B cell (primary cell): Measurements from ENCODE around the gene TIMM10. TPM values are rescaled to one million over a fixed set of nuclear protein-coding genes. Genes with fewer than 3 reads are reported as not detected.

ENCODE experiments used
- ATAC-seq: fragments of 200-7000 bp; cut with Tn5 transposase; one replicate; pipeline ENCODE4 v1.10.0; 2021; ENCODE audit warnings: low read depth, mild to moderate bottlenecking, moderate number of reproducible peaks, moderate library complexity
- CTCF ChIA-PET: fragments of 350-600 bp; sonication (Branson Sonifier 250); formaldehyde crosslinking; loops from one replicate; lab custom pipeline; 2021; ENCODE audit warnings: antibody characterized with exemption, inconsistent platforms; lab: Charles Lee
- POLR2A ChIA-PET: fragments of 350-600 bp; sonication (Branson Sonifier 250); formaldehyde crosslinking; loops from one replicate; lab custom pipeline; 2021; ENCODE audit warnings: antibody characterized with exemption; lab: Charles Lee
- DNase-seq: peaks from one replicate; pipeline ENCODE4 v3.0.0; 2013
- H2AFZ ChIP-seq: 2 replicates; pipeline ENCODE4 v1.6.1; 2012; ENCODE audit warnings: mild to moderate bottlenecking, low read depth, low read length; ENCODE audit not compliant: insufficient read depth, poor library complexity, severe bottlenecking
- H3K27ac ChIP-seq, 2 donors: 1 replicate in 1 of 2; 2 replicates in 1 of 2; pipeline ENCODE4 v1.5.1; 2012 to 2013; ENCODE audit warnings: low read length in 2 of 2, mild to moderate bottlenecking in 2 of 2, moderate library complexity in 1 of 2
- H3K27me3 ChIP-seq, 4 experiments: fragments of 200-600 bp in 1 of 4; sonication (generic) in 1 of 4; replicated peaks in 1 of 4; 1 replicate in 2 of 4; 2 replicates in 2 of 4; pipeline versions ENCODE4 v1.6.1 to v1.7.0; 2013 to 2016; ENCODE audit warnings: low read length in 3 of 4, mild to moderate bottlenecking in 2 of 4, mixed read lengths in 1 of 4, moderate library complexity in 1 of 4; ENCODE audit not compliant: insufficient read depth in 4 of 4, control insufficient read depth in 3 of 4; ENCODE audit errors: control extremely low read depth in 1 of 4
- H3K36me3 ChIP-seq, 2 experiments: replicated peaks in 1 of 2; 1 replicate in 1 of 2; 2 replicates in 1 of 2; pipeline versions ENCODE4 v1.6.1 to v1.7.1; 2013; ENCODE audit warnings: low read length in 1 of 2; ENCODE audit not compliant: insufficient read depth in 2 of 2, control insufficient read depth in 1 of 2; ENCODE audit errors: control extremely low read depth in 1 of 2, extremely low read depth in 1 of 2
- H3K4me1 ChIP-seq, 2 donors: fragments of 200-600 bp in 1 of 2; sonication (generic) in 1 of 2; 1 replicate in 1 of 2; 2 replicates in 1 of 2; pipeline versions ENCODE4 v1.5.1 to v1.6.1; 2013 to 2017; ENCODE audit warnings: low read length in 2 of 2; ENCODE audit not compliant: control insufficient read depth in 2 of 2, insufficient read depth in 2 of 2
- H3K4me2 ChIP-seq: replicated peaks from 2 replicates; pipeline ENCODE3; 2012; ENCODE audit warnings: mild to moderate bottlenecking, low read depth, low read length; ENCODE audit not compliant: poor library complexity, severe bottlenecking
- H3K4me3 ChIP-seq, 5 experiments: fragments of 200-600 bp in 1 of 5; sonication (generic) in 1 of 5; 1 replicate in 3 of 5; 2 replicates in 2 of 5; pipeline versions ENCODE4 v1.5.1 to v1.7.0; 2011 to 2016; ENCODE audit warnings: low read length in 4 of 5, mild to moderate bottlenecking in 4 of 5, low read depth in 2 of 5, control low read depth in 1 of 5, moderate library complexity in 1 of 5; ENCODE audit not compliant: insufficient read depth in 1 of 5; ENCODE audit errors: control extremely low read depth in 1 of 5, extremely low read depth in 1 of 5
- H3K79me2 ChIP-seq: fragments of 200-600 bp; sonication (generic); one replicate; pipeline ENCODE4 v1.6.0; 2016; ENCODE audit warnings: low read length; ENCODE audit not compliant: control insufficient read depth, insufficient read depth
- H3K9ac ChIP-seq: fragments of 200-600 bp; sonication (generic); 2 replicates; pipeline ENCODE4 v1.6.1; 2017; ENCODE audit warnings: mild to moderate bottlenecking, low read length, moderate library complexity
- H3K9me3 ChIP-seq, 3 donors: one replicate each; pipeline versions ENCODE4 v1.6.1 to v1.7.1; 2013; ENCODE audit warnings: low read length in 2 of 3; ENCODE audit not compliant: control insufficient read depth in 2 of 3, insufficient read depth in 1 of 3; ENCODE audit errors: control extremely low read depth in 1 of 3
- H4K20me1 ChIP-seq: 2 replicates; pipeline ENCODE4 v1.6.0; 2012; ENCODE audit warnings: mild to moderate bottlenecking, low read length; ENCODE audit not compliant: insufficient read depth, control insufficient read depth, poor library complexity, severe bottlenecking
- H3K27ac Mint-ChIP-seq: one replicate; pipeline ENCODE4 v1.8.0; 2021; ENCODE audit warnings: mixed read lengths
- H3K27me3 Mint-ChIP-seq: one replicate; pipeline ENCODE4 v1.8.0; 2021; ENCODE audit warnings: mixed read lengths
- H3K4me1 Mint-ChIP-seq: one replicate; pipeline ENCODE4 v1.8.0; 2021; ENCODE audit warnings: mixed read lengths
- H3K4me3 Mint-ChIP-seq: one replicate; pipeline ENCODE4 v1.8.0; 2021; ENCODE audit warnings: mixed read lengths
- H3K9me3 Mint-ChIP-seq: one replicate; pipeline ENCODE4 v1.8.0; 2022; ENCODE audit warnings: mixed read lengths; ENCODE audit not compliant: insufficient read depth
- EZH2 ChIP-seq: IDR thresholded peaks from 2 replicates; pipeline ENCODE4 v1.6.1; 2012; ENCODE audit warnings: borderline replicate concordance, low read depth, mild to moderate bottlenecking, moderate library complexity, low read length; ENCODE audit not compliant: insufficient read depth, poor library complexity, severe bottlenecking
- WGBS: methylation state at CpG from one replicate; pipeline ENCODE4 v1.1.5; 2013; ENCODE audit warnings: missing lambda C conversion rate; ENCODE audit not compliant: insufficient coverage; 5-methylcytosine and 5-hydroxymethylcytosine counted together
- intact Hi-C: fragments of 100-400 bp; cut with micrococcal nuclease; formaldehyde crosslinking; loops from one replicate; pipeline ENCODE4 v1.10.0; 2022
- polyA plus RNA-seq: library from polyadenylated mRNA; depleted of rRNA; stranded (reverse); fragments of >200 nt; gene quantifications from 2 replicates; pipeline ENCODE4 v1.2.3, GENCODE V29; 2012
- total RNA-seq, 2 donors: library from RNA; stranded (reverse); fragments of 120-200 nt in 1 of 2; gene quantifications; 1 replicate in 1 of 2; 2 replicates in 1 of 2; pipeline versions ENCODE4 v1.2.3 to v1.2.4, GENCODE V29; 2013 to 2022
- TF ChIP-seq, protein P1 (sequence below): fragments of 200-600 bp; IDR thresholded peaks from one replicate; pipeline ENCODE4 v1.8.0; 2022; ENCODE audit warnings: antibody characterized with exemption, mild to moderate bottlenecking

The TIMM10 gene
- total and polyA plus RNA-seq, 2 donors (not counting 1 experiment from before 2014, with no cell fraction given), result 36.5 to 39.6 TPM

DNA sequence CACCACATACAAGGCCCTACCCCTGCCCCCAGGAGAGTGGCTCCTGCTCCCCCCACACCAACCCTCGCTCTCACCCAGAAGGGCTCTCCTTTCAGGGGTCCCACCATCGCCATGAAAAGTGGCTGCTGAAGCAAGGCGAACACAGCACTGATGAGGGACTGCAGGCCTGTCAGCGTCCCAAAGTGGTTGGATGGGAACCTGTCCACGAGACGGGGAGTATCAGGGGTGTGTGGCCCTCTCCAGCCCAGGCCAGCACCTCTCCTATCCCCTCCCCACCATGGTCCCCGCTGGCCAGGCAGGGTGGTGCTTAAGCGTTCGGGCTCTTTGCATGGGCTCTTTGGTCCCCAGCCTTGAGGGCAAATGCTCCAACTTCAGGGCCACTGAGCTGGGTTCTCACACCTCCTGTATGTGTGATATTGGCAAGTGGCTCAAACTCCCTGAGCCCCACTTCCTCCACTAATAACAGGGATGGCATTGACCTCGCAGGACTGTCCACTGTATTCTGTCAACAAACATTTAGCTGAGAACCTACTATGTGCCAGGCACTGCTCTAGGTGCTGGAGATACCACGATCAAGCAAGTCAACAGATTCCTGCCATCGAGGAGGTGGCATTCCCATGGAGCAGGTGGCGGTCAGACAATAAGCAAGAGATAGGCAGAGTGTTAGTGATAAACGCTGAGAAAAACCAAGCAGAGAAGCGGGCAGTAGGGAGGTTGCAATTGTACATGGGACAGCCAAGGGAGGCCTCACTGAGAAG, 43.4 kb downstream of the TIMM10 start:
- H3K9me3 ChIP-seq, result peaks cover 0 to 4% (median 0%) of the 10 kb centered on the region in 3 donors
- H3K27me3 ChIP-seq, result peaks cover 0 to 11% (median 3%) of the 10 kb centered on the region in 4 experiments
- CTCF ChIA-PET, result interaction anchor here (12.1 to 12.5 kb wide), 2 partner anchors 30 to 41 kb away, joined by 148 to 355 read pairs; partner anchors contain the start of gene TIMM10
- H3K79me2 ChIP-seq, result no peaks in the 10 kb centered on the region
- Mint-ChIP-seq H3K4me3 (no peak overlapping the region), H3K9me3 (no peaks in the 10 kb centered on the region), H3K27ac (no peak overlapping the region), H3K4me1 (peaks cover 24% of the 10 kb centered on the region), H3K27me3 (no peaks in the 10 kb centered on the region)
- H2AFZ ChIP-seq, result no peak overlapping the region
- peaks cover 31 to 33% of the 10 kb centered on the region in 2 donors for H3K4me1 ChIP-seq
- no peak overlapping the region for H3K27ac ChIP-seq
- TF ChIP-seq EZH2, result no peak
- TF ChIP-seq, protein P1, sequence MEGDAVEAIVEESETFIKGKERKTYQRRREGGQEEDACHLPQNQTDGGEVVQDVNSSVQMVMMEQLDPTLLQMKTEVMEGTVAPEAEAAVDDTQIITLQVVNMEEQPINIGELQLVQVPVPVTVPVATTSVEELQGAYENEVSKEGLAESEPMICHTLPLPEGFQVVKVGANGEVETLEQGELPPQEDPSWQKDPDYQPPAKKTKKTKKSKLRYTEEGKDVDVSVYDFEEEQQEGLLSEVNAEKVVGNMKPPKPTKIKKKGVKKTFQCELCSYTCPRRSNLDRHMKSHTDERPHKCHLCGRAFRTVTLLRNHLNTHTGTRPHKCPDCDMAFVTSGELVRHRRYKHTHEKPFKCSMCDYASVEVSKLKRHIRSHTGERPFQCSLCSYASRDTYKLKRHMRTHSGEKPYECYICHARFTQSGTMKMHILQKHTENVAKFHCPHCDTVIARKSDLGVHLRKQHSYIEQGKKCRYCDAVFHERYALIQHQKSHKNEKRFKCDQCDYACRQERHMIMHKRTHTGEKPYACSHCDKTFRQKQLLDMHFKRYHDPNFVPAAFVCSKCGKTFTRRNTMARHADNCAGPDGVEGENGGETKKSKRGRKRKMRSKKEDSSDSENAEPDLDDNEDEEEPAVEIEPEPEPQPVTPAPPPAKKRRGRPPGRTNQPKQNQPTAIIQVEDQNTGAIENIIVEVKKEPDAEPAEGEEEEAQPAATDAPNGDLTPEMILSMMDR, result no peak
- over 99% methylated on average over 10 of the region's 15 CpGs for WGBS
- H3K9ac ChIP-seq, result no peak overlapping the region
- no peak for DNase-seq
- intact Hi-C loops, result no loop called here
- POLR2A ChIA-PET, result no interaction called here
- no peak overlapping the region for H3K4me2 ChIP-seq
- H3K4me3 ChIP-seq, result no peak overlapping the region
- H3K36me3 ChIP-seq, result no peaks in the 10 kb centered on the region
- ATAC-seq, result no peak
- no peaks in the 10 kb centered on the region for H4K20me1 ChIP-seq
